HCT116 (cell line): Measurements from ENCODE around the gene ESPN. TPM values are rescaled to one million over a fixed set of nuclear protein-coding genes. Genes with fewer than 3 reads are reported as not detected.

Experiments used
- ATAC-seq: fragments of 200-7000 bp; cut with Tn5 transposase; 2 replicates; pipeline ENCODE4 v1.9.1; 2020; ENCODE audit warnings: mild to moderate bottlenecking, moderate library complexity
- BruUV-seq: library from RNA; stranded (reverse); fragments of 400-500 nt; replicated peaks from 2 replicates; lab custom pipeline; 2021; lab: Mats Ljungman, UMichigan
- CTCF ChIA-PET: fragments of 300-600 bp; sonication (Branson Sonifier 250); formaldehyde crosslinking; loops from one replicate; lab custom pipeline; 2021; ENCODE audit warnings: antibody characterized with exemption; lab: Charles Lee
- POLR2A ChIA-PET: fragments of 300-600, 350-600 bp; sonication (Branson Sonifier 250); formaldehyde crosslinking; loops from one replicate; lab custom pipeline; 2021; ENCODE audit warnings: antibody characterized with exemption; lab: Charles Lee
- RAD21 ChIA-PET, 2 experiments: fragments of 300-600 bp; sonication (Branson Sonifier 250); formaldehyde crosslinking; loops; one replicate each; lab custom pipeline; 2023; ENCODE audit warnings: low total read pairs in 2 of 2; ENCODE audit not compliant: uncharacterized antibody in 2 of 2, unreplicated experiment in 2 of 2, low non-redundant PET in 1 of 2; lab: Charles Lee
- DNase-seq: peaks from one replicate; pipeline ENCODE4 v3.0.0-alpha.2; 2010; ENCODE audit warnings: low read depth, low spot score
- H2AFZ ChIP-seq: fragments of 200-600 bp; shearing (Covaris generic), sonication (generic); 2 replicates; pipeline ENCODE4 v1.6.1; 2017; ENCODE audit warnings: low read depth, mixed run types, mixed read lengths, antibody characterized with exemption, low read length; ENCODE audit not compliant: poor library complexity, severe bottlenecking
- H3K27ac ChIP-seq: 2 replicates; pipeline ENCODE4 v1.5.1; 2012; ENCODE audit warnings: low read depth, low read length
- H3K27me3 ChIP-seq: fragments of 200-600 bp; sonication (generic); 2 replicates; pipeline ENCODE4 v1.6.1; 2016; ENCODE audit warnings: mixed run types, low read length, mixed read lengths; ENCODE audit not compliant: insufficient read depth
- H3K36me3 ChIP-seq, 2 experiments: fragments of 200-500 bp in 1 of 2; fragments of 200-600 bp in 1 of 2; sonication (Bioruptor generic) in 1 of 2; sonication (generic) in 1 of 2; 2 replicates each; pipeline versions ENCODE4 v1.5.1 to v1.6.1; 2014 to 2016; ENCODE audit warnings: low read length in 2 of 2, inconsistent platforms in 1 of 2, mixed read lengths in 1 of 2, mixed run types in 1 of 2; ENCODE audit not compliant: insufficient read depth in 2 of 2, control insufficient read depth in 1 of 2
- H3K4me1 ChIP-seq, 2 experiments: fragments of 200-600 bp in 1 of 2; sonication (generic) in 1 of 2; 2 replicates each; pipeline versions ENCODE4 v1.5.1 to v1.6.1; 2012 to 2017; ENCODE audit warnings: low read length in 2 of 2, inconsistent platforms in 1 of 2, mild to moderate bottlenecking in 1 of 2, mixed read lengths in 1 of 2, mixed run types in 1 of 2, moderate library complexity in 1 of 2; ENCODE audit not compliant: insufficient read depth in 2 of 2, control insufficient read depth in 1 of 2
- H3K4me2 ChIP-seq: fragments of 200-600 bp; sonication (generic); 2 replicates; pipeline ENCODE4 v1.6.1; 2017; ENCODE audit warnings: mixed run types, low read length, mixed read lengths
- H3K4me3 ChIP-seq, 2 experiments: fragments of 200-600 bp in 1 of 2; sonication (generic) in 1 of 2; replicated peaks in 1 of 2; 2 replicates each; pipeline ENCODE4 v1.5.1; 2011 to 2016; ENCODE audit warnings: low read length in 2 of 2, control low read depth in 1 of 2, low read depth in 1 of 2, mild to moderate bottlenecking in 1 of 2, mixed read lengths in 1 of 2, mixed run types in 1 of 2
- H3K79me2 ChIP-seq: fragments of 200-600 bp; sonication (generic); 2 replicates; pipeline ENCODE4 v1.6.1; 2017; ENCODE audit warnings: mild to moderate bottlenecking, mixed run types, low read length, moderate library complexity, mixed read lengths; ENCODE audit not compliant: insufficient read depth
- H3K9ac ChIP-seq: fragments of 200-600 bp; sonication (generic); 2 replicates; pipeline ENCODE4 v1.6.1; 2016; ENCODE audit warnings: low read length, mixed read lengths
- H3K9me2 ChIP-seq: fragments of 200-600 bp; sonication (generic), shearing (Covaris generic); 2 replicates; pipeline ENCODE4 v1.6.1; 2017; ENCODE audit warnings: mixed run types, mild to moderate bottlenecking, moderate library complexity; ENCODE audit not compliant: insufficient read depth
- H3K9me3 ChIP-seq, 2 experiments: fragments of 200-500 bp in 1 of 2; fragments of 200-600 bp in 1 of 2; sonication (Bioruptor generic) in 1 of 2; sonication (generic) in 1 of 2; 2 replicates each; pipeline ENCODE4 v1.6.1; 2014 to 2017; ENCODE audit warnings: low read length in 2 of 2, mixed read lengths in 2 of 2, inconsistent platforms in 1 of 2, low read depth in 1 of 2, mild to moderate bottlenecking in 1 of 2, mixed run types in 1 of 2, moderate library complexity in 1 of 2; ENCODE audit not compliant: control insufficient read depth in 1 of 2, insufficient read depth in 1 of 2
- H4K20me1 ChIP-seq: fragments of 200-600 bp; sonication (generic), shearing (Covaris generic); 2 replicates; pipeline ENCODE4 v1.6.1; 2017; ENCODE audit warnings: mixed run types, mild to moderate bottlenecking, moderate library complexity; ENCODE audit not compliant: insufficient read depth
- EZH2phosphoT487 ChIP-seq: fragments of 200-600 bp; IDR thresholded peaks from 2 replicates; pipeline ENCODE4 v1.6.1; 2018; ENCODE audit warnings: antibody characterized with exemption, borderline replicate concordance
- JUND ChIP-seq: IDR thresholded peaks from 2 replicates; pipeline ENCODE4 v1.6.1; 2012
- YY1 ChIP-seq: IDR thresholded peaks from 2 replicates; pipeline ENCODE4 v1.6.1; 2011; ENCODE audit warnings: low read length, low read depth, moderate library complexity, mild to moderate bottlenecking; ENCODE audit not compliant: insufficient replicate concordance; ENCODE audit errors: extremely low read depth
- intact Hi-C: fragments of 100-400 bp; cut with micrococcal nuclease; formaldehyde crosslinking; loops from 2 replicates; pipeline ENCODE4 v1.10.0; 2022
- total RNA-seq: library from RNA; stranded (reverse); gene quantifications from one replicate; pipeline ENCODE4 v1.2.1, GENCODE V29; 2021; ENCODE audit not compliant: unreplicated experiment
- TF ChIP-seq, protein P1 (sequence below): IDR thresholded peaks from 2 replicates; pipeline ENCODE4 v1.6.1; 2012
- TF ChIP-seq, protein P2 (sequence below), 3 experiments: fragments of 200-600 bp in 1 of 3; sonication (generic) in 1 of 3; IDR thresholded peaks in 2 of 3; conservative IDR thresholded peaks in 1 of 3; 2 replicates each; pipeline ENCODE4 v1.5.1; 2012 to 2017; ENCODE audit warnings: low read depth in 2 of 3, low read length in 2 of 3, antibody characterized with exemption in 1 of 3, borderline replicate concordance in 1 of 3, control low read depth in 1 of 3, mild to moderate bottlenecking in 1 of 3, mixed read lengths in 1 of 3, mixed run types in 1 of 3, moderate library complexity in 1 of 3; ENCODE audit not compliant: insufficient read depth in 1 of 3

The ESPN gene
- total RNA-seq, 1 experiment from 2014 or later = 114 TPM

DNA sequence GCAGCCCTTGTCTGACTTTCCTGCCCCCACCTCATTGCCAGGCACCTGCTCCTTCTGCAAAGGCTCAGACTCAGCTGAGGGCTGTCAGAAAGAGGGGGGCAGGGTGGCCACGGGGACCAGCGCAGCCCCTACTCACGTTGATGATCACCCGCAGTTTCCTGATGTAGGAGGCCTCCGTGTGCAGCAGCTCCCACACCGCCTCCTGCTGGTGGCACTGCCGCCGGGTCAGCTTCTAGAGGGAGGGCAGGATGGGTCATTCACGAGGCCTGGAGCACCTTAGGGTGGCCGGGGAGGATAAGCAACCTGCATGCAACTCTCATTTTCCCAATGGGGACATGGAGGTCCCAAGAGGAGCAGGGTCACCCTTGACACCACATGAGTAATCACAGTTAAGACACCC is 47.8 kb downstream of the ESPN start:
- no peak for DNase-seq
- POLR2A ChIA-PET = interaction anchor here (1.0 to 1.5 kb wide), 2 partner anchors 19 to 32 kb away, joined by 3 to 7 read pairs; partner anchors contain the start of gene PLEKHG5
- no peak overlapping the region for H3K4me3 ChIP-seq

More for the DNA sequence above, 47.8 kb downstream of the ESPN start:
- H3K36me3 ChIP-seq = peaks cover 6 to 10% of the 10 kb centered on the region in 2 experiments; a peak in 2 of 4 replicates
- H3K27ac ChIP-seq = peak overlapping the region; percentile 80
- ATAC-seq = peak; percentile 30
- H3K4me2 ChIP-seq = peak overlapping the region; percentile 86
- no peaks in the 10 kb centered on the region for H4K20me1 ChIP-seq
- H3K79me2 ChIP-seq = no peaks in the 10 kb centered on the region
- H3K9me3 ChIP-seq = no peaks in the 10 kb centered on the region
- TF ChIP-seq, protein P1, sequence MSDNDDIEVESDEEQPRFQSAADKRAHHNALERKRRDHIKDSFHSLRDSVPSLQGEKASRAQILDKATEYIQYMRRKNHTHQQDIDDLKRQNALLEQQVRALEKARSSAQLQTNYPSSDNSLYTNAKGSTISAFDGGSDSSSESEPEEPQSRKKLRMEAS = no peak
- TF ChIP-seq JUND (no peak), YY1 (no peak), EZH2phosphoT487 (no peak)
- TF ChIP-seq, protein P2, sequence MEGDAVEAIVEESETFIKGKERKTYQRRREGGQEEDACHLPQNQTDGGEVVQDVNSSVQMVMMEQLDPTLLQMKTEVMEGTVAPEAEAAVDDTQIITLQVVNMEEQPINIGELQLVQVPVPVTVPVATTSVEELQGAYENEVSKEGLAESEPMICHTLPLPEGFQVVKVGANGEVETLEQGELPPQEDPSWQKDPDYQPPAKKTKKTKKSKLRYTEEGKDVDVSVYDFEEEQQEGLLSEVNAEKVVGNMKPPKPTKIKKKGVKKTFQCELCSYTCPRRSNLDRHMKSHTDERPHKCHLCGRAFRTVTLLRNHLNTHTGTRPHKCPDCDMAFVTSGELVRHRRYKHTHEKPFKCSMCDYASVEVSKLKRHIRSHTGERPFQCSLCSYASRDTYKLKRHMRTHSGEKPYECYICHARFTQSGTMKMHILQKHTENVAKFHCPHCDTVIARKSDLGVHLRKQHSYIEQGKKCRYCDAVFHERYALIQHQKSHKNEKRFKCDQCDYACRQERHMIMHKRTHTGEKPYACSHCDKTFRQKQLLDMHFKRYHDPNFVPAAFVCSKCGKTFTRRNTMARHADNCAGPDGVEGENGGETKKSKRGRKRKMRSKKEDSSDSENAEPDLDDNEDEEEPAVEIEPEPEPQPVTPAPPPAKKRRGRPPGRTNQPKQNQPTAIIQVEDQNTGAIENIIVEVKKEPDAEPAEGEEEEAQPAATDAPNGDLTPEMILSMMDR (IDR thresholded peaks at IDR 0.05 in 2 of 3, conservative IDR thresholded peaks at IDR 0.05 in 1 of 3; ENCODE audit: borderline replicate concordance in 1 of 3, insufficient read depth in 1 of 3, low read depth in 2 of 3, low read length in 2 of 3) = peak; percentile 30 to 87 (median 78); a peak in 5 of 6 replicates
- no peaks in the 10 kb centered on the region for H3K9me2 ChIP-seq
- CTCF ChIA-PET = interaction anchor here (0.9 to 2.2 kb wide), 13 partner anchors 8 to 174 kb away, joined by 3 to 11 read pairs (median 6); partner anchors contain the start of genes HES2 and PLEKHG5
- no TSS peak for BruUV-seq
- no peak overlapping the region for H2AFZ ChIP-seq
- no peaks in the 10 kb centered on the region for H3K27me3 ChIP-seq
- intact Hi-C loops = no loop called here
- H3K9ac ChIP-seq = no peak overlapping the region
- RAD21 ChIA-PET = interaction anchor here in 1 of 2 experiments (0.6 kb wide), 1 partner anchor 22 kb away, joined by 5 read pairs; no protein-coding TSS in a partner anchor
- H3K4me1 ChIP-seq = peaks cover 31 to 47% of the 10 kb centered on the region in 2 experiments
